HepG2 (cell line): ENCODE results near the gene CFAP300. TPM values are rescaled to one million over a fixed set of nuclear protein-coding genes. Genes with fewer than 3 reads are reported as not detected.

Experiments used
- AKAP8 ChIP-seq: sonication (generic); formaldehyde crosslinking; IDR thresholded peaks from 2 replicates; pipeline ENCODE4 v1.5.1; 2020; ENCODE audit warnings: mild to moderate bottlenecking, missing genetic modification reagents
- BRCA1 ChIP-seq: sonication (generic); formaldehyde crosslinking; IDR thresholded peaks from 2 replicates; pipeline ENCODE4 v1.4.0; 2020; ENCODE audit warnings: missing genetic modification reagents
- HDAC2 ChIP-seq: sonication (generic); formaldehyde crosslinking; IDR thresholded peaks from 2 replicates; pipeline ENCODE4 v1.4.0; 2020; ENCODE audit warnings: missing genetic modification reagents
- KLF16 ChIP-seq, 2 experiments: sonication (generic) in 1 of 2; formaldehyde crosslinking in 1 of 2; IDR thresholded peaks; 2 replicates each; pipeline versions ENCODE4 v1.6.1 to v1.8.0; 2016 to 2023; ENCODE audit warnings: missing genetic modification reagents in 2 of 2, missing compliant biosample characterization in 1 of 2
- NFYC ChIP-seq: IDR thresholded peaks from 2 replicates; pipeline ENCODE4 v1.6.1; 2016; ENCODE audit warnings: missing genetic modification reagents, missing compliant biosample characterization
- POGZ ChIP-seq: sonication (generic); formaldehyde crosslinking; IDR thresholded peaks from 2 replicates; pipeline ENCODE4 v1.4.0; 2020; ENCODE audit warnings: mild to moderate bottlenecking, missing genetic modification reagents
- TAF1 ChIP-seq: sonication (generic); formaldehyde crosslinking; IDR thresholded peaks from 2 replicates; pipeline ENCODE4 v1.4.0; 2020; ENCODE audit warnings: missing genetic modification reagents
- ZBTB44 ChIP-seq: sonication (generic); formaldehyde crosslinking; IDR thresholded peaks from 2 replicates; pipeline ENCODE4 v1.4.0; 2020; ENCODE audit warnings: missing genetic modification reagents
- ZNF543 ChIP-seq: sonication (generic); formaldehyde crosslinking; IDR thresholded peaks from 2 replicates; pipeline ENCODE4 v1.4.0; 2020; ENCODE audit warnings: mild to moderate bottlenecking, missing genetic modification reagents
- ZNF558 ChIP-seq: sonication (generic); formaldehyde crosslinking; IDR thresholded peaks from 2 replicates; pipeline ENCODE4 v1.9.0; 2022; ENCODE audit warnings: mild to moderate bottlenecking, missing genetic modification reagents, borderline replicate concordance
- polyA plus RNA-seq, 8 experiments: library from polyadenylated mRNA; depleted of rRNA in 3 of 8; stranded (reverse) in 7 of 8; unstranded in 1 of 8; fragments of >200 nt; fragmentation: Illumina TruSeq in 4 of 8; extraction: Trizol in 4 of 8; gene quantifications; 2 replicates each; pipeline versions ENCODE4 v1.2.1 to v1.2.3, GENCODE V29; 2011 to 2016; ENCODE audit warnings: low read depth in 4 of 8, missing spikeins in 1 of 8, mixed read lengths in 1 of 8; ENCODE audit not compliant: insufficient read depth in 1 of 8
- total RNA-seq, 5 experiments: library from RNA; depleted of rRNA; stranded (reverse); fragments of >200 nt; fragmentation: Illumina TruSeq; extraction: Trizol; gene quantifications; 2 replicates each; pipeline ENCODE4 v1.2.3, GENCODE V29; 2016; ENCODE audit warnings: low read depth in 1 of 5
- TF ChIP-seq, protein P1 (sequence below), 2 experiments: sonication (generic) in 1 of 2; formaldehyde crosslinking in 1 of 2; IDR thresholded peaks; 2 replicates each; pipeline versions ENCODE4 v1.4.0 to v1.6.1; 2016 to 2020; ENCODE audit warnings: borderline replicate concordance in 1 of 2, low read depth in 1 of 2, mild to moderate bottlenecking in 1 of 2, missing genetic modification reagents in 1 of 2
- TF ChIP-seq, protein P2 (sequence below): sonication (generic); formaldehyde crosslinking; IDR thresholded peaks from 2 replicates; pipeline ENCODE4 v1.5.0; 2020; ENCODE audit warnings: mild to moderate bottlenecking, low read depth, missing genetic modification reagents, borderline replicate concordance
- TF ChIP-seq, protein P3 (sequence below): IDR thresholded peaks from 2 replicates; pipeline ENCODE4 v1.6.1; 2012; ENCODE audit warnings: low read length, improper control_type of control experiment
- TF ChIP-seq, protein P4 (sequence below): sonication (generic); formaldehyde crosslinking; IDR thresholded peaks from 2 replicates; pipeline ENCODE4 v1.8.1; 2023; ENCODE audit warnings: missing genetic modification reagents, mild to moderate bottlenecking, borderline replicate concordance
- TF ChIP-seq, protein P5 (sequence below): IDR thresholded peaks from 2 replicates; pipeline ENCODE4 v1.6.1; 2012; ENCODE audit warnings: inconsistent platforms
- TF ChIP-seq, protein P6 (sequence below): IDR thresholded peaks from 2 replicates; pipeline ENCODE4 v1.6.1; 2016; ENCODE audit warnings: mild to moderate bottlenecking

Gene CFAP300
- total and polyA plus RNA-seq, 2 of the 13 experiments (the other 11 are each of a cell fraction or from before 2014, with no cell fraction given): not detected

- TF ChIP-seq, protein P1, sequence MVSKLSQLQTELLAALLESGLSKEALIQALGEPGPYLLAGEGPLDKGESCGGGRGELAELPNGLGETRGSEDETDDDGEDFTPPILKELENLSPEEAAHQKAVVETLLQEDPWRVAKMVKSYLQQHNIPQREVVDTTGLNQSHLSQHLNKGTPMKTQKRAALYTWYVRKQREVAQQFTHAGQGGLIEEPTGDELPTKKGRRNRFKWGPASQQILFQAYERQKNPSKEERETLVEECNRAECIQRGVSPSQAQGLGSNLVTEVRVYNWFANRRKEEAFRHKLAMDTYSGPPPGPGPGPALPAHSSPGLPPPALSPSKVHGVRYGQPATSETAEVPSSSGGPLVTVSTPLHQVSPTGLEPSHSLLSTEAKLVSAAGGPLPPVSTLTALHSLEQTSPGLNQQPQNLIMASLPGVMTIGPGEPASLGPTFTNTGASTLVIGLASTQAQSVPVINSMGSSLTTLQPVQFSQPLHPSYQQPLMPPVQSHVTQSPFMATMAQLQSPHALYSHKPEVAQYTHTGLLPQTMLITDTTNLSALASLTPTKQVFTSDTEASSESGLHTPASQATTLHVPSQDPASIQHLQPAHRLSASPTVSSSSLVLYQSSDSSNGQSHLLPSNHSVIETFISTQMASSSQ (IDR thresholded peaks at IDR 0.05; ENCODE audit: low read depth): peak; percentile 65; the same call in 1 of the 2 replicates
- TF ChIP-seq, protein P1 (CRISPR knock-in tag; IDR thresholded peaks at IDR 0.05; ENCODE audit: borderline replicate concordance): peak; percentile 75; the same call in 1 of the 2 replicates
- TF ChIP-seq ZNF558 (CRISPR knock-in tag) (peak; percentile 35; the same call in 1 of the 2 replicates), BRCA1 (no peak), ZNF543 (CRISPR knock-in tag) (no peak), TAF1 (CRISPR knock-in tag) (peak; percentile 25; the same call in 1 of the 2 replicates), KLF16 (CRISPR knock-in tag; IDR thresholded peaks at IDR 0.05) (peak in 1 of 2 experiments; percentile 36; a peak in 1 of 4 replicates), POGZ (CRISPR knock-in tag) (no peak), AKAP8 (peak; percentile 44; the same call in 1 of the 2 replicates), ZBTB44 (CRISPR knock-in tag) (no peak; the same call in 1 of the 2 replicates), HDAC2 (no peak), NFYC (CRISPR knock-in tag) (no peak)
- TF ChIP-seq, protein P2, sequence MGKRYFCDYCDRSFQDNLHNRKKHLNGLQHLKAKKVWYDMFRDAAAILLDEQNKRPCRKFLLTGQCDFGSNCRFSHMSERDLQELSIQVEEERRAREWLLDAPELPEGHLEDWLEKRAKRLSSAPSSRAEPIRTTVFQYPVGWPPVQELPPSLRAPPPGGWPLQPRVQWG (CRISPR knock-in tag): no peak
- TF ChIP-seq, protein P3, sequence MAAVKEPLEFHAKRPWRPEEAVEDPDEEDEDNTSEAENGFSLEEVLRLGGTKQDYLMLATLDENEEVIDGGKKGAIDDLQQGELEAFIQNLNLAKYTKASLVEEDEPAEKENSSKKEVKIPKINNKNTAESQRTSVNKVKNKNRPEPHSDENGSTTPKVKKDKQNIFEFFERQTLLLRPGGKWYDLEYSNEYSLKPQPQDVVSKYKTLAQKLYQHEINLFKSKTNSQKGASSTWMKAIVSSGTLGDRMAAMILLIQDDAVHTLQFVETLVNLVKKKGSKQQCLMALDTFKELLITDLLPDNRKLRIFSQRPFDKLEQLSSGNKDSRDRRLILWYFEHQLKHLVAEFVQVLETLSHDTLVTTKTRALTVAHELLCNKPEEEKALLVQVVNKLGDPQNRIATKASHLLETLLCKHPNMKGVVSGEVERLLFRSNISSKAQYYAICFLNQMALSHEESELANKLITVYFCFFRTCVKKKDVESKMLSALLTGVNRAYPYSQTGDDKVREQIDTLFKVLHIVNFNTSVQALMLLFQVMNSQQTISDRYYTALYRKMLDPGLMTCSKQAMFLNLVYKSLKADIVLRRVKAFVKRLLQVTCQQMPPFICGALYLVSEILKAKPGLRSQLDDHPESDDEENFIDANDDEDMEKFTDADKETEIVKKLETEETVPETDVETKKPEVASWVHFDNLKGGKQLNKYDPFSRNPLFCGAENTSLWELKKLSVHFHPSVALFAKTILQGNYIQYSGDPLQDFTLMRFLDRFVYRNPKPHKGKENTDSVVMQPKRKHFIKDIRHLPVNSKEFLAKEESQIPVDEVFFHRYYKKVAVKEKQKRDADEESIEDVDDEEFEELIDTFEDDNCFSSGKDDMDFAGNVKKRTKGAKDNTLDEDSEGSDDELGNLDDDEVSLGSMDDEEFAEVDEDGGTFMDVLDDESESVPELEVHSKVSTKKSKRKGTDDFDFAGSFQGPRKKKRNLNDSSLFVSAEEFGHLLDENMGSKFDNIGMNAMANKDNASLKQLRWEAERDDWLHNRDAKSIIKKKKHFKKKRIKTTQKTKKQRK: no peak
- TF ChIP-seq, protein P4, sequence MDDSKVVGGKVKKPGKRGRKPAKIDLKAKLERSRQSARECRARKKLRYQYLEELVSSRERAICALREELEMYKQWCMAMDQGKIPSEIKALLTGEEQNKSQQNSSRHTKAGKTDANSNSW: no peak
- TF ChIP-seq, protein P5, sequence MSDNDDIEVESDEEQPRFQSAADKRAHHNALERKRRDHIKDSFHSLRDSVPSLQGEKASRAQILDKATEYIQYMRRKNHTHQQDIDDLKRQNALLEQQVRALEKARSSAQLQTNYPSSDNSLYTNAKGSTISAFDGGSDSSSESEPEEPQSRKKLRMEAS: peak; percentile 59; the same call in 1 of the 2 replicates
- TF ChIP-seq, protein P6, sequence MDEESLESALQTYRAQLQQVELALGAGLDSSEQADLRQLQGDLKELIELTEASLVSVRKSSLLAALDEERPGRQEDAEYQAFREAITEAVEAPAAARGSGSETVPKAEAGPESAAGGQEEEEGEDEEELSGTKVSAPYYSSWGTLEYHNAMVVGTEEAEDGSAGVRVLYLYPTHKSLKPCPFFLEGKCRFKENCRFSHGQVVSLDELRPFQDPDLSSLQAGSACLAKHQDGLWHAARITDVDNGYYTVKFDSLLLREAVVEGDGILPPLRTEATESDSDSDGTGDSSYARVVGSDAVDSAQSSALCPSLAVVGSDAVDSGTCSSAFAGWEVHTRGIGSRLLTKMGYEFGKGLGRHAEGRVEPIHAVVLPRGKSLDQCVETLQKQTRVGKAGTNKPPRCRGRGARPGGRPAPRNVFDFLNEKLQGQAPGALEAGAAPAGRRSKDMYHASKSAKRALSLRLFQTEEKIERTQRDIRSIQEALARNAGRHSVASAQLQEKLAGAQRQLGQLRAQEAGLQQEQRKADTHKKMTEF (CRISPR knock-in tag): 0 out of 2 replicates have a peak, but pooled peaks have one; percentile 54
Observed at GRCh38 chr11:102111787-102112508, 64.7 kb downstream of the CFAP300 start (continued).
